Hepatocyte (in vitro differentiated cells): ENCODE results near the gene SPART.

Experiments
- CTCF ChIP-seq: fragments of 200-600 bp; sonication (generic); IDR thresholded peaks from 2 replicates; pipeline ENCODE4 v1.5.1; 2016; ENCODE audit warnings: antibody characterized with exemption, mild to moderate bottlenecking; ENCODE audit not compliant: poor library complexity
- EZH2 ChIP-seq: fragments of 200-600 bp; sonication (generic); IDR thresholded peaks from 2 replicates; pipeline ENCODE4 v1.6.1; 2016; ENCODE audit warnings: antibody characterized with exemption, mild to moderate bottlenecking, borderline replicate concordance

- TF ChIP-seq CTCF (no peak), EZH2 (no peak)
Measured at GRCh38 chr13:36328821-36329220, 17.4 kb downstream of the SPART start.
